HCT116 (cell line): ENCODE measurements around the gene S100A1. TPM values are rescaled to one million over a fixed set of nuclear protein-coding genes. Genes with fewer than 3 reads are reported as not detected.

Experiments used
- ATAC-seq: fragments of 200-7000 bp; cut with Tn5 transposase; 2 replicates; pipeline ENCODE4 v1.9.1; 2020; ENCODE audit warnings: mild to moderate bottlenecking, moderate library complexity
- BruUV-seq: library from RNA; stranded (reverse); fragments of 400-500 nt; replicated peaks from 2 replicates; lab custom pipeline; 2021; lab: Mats Ljungman, UMichigan
- CTCF ChIA-PET: fragments of 300-600 bp; sonication (Branson Sonifier 250); formaldehyde crosslinking; loops from one replicate; lab custom pipeline; 2021; ENCODE audit warnings: antibody characterized with exemption; lab: Charles Lee
- POLR2A ChIA-PET: fragments of 300-600, 350-600 bp; sonication (Branson Sonifier 250); formaldehyde crosslinking; loops from one replicate; lab custom pipeline; 2021; ENCODE audit warnings: antibody characterized with exemption; lab: Charles Lee
- RAD21 ChIA-PET, 2 experiments: fragments of 300-600 bp; sonication (Branson Sonifier 250); formaldehyde crosslinking; loops; one replicate each; lab custom pipeline; 2023; ENCODE audit warnings: low total read pairs in 2 of 2; ENCODE audit not compliant: uncharacterized antibody in 2 of 2, unreplicated experiment in 2 of 2, low non-redundant PET in 1 of 2; lab: Charles Lee
- DNase-seq: peaks from one replicate; pipeline ENCODE4 v3.0.0-alpha.2; 2010; ENCODE audit warnings: low read depth, low spot score
- H2AFZ ChIP-seq: fragments of 200-600 bp; shearing (Covaris generic), sonication (generic); 2 replicates; pipeline ENCODE4 v1.6.1; 2017; ENCODE audit warnings: low read depth, mixed run types, mixed read lengths, antibody characterized with exemption, low read length; ENCODE audit not compliant: poor library complexity, severe bottlenecking
- H3K27ac ChIP-seq: 2 replicates; pipeline ENCODE4 v1.5.1; 2012; ENCODE audit warnings: low read depth, low read length
- H3K27me3 ChIP-seq: fragments of 200-600 bp; sonication (generic); 2 replicates; pipeline ENCODE4 v1.6.1; 2016; ENCODE audit warnings: mixed run types, low read length, mixed read lengths; ENCODE audit not compliant: insufficient read depth
- H3K36me3 ChIP-seq, 2 experiments: fragments of 200-500 bp in 1 of 2; fragments of 200-600 bp in 1 of 2; sonication (Bioruptor generic) in 1 of 2; sonication (generic) in 1 of 2; 2 replicates each; pipeline versions ENCODE4 v1.5.1 to v1.6.1; 2014 to 2016; ENCODE audit warnings: low read length in 2 of 2, inconsistent platforms in 1 of 2, mixed read lengths in 1 of 2, mixed run types in 1 of 2; ENCODE audit not compliant: insufficient read depth in 2 of 2, control insufficient read depth in 1 of 2
- H3K4me1 ChIP-seq, 2 experiments: fragments of 200-600 bp in 1 of 2; sonication (generic) in 1 of 2; 2 replicates each; pipeline versions ENCODE4 v1.5.1 to v1.6.1; 2012 to 2017; ENCODE audit warnings: low read length in 2 of 2, inconsistent platforms in 1 of 2, mild to moderate bottlenecking in 1 of 2, mixed read lengths in 1 of 2, mixed run types in 1 of 2, moderate library complexity in 1 of 2; ENCODE audit not compliant: insufficient read depth in 2 of 2, control insufficient read depth in 1 of 2
- H3K4me2 ChIP-seq: fragments of 200-600 bp; sonication (generic); 2 replicates; pipeline ENCODE4 v1.6.1; 2017; ENCODE audit warnings: mixed run types, low read length, mixed read lengths
- H3K4me3 ChIP-seq, 2 experiments: fragments of 200-600 bp in 1 of 2; sonication (generic) in 1 of 2; replicated peaks in 1 of 2; 2 replicates each; pipeline ENCODE4 v1.5.1; 2011 to 2016; ENCODE audit warnings: low read length in 2 of 2, control low read depth in 1 of 2, low read depth in 1 of 2, mild to moderate bottlenecking in 1 of 2, mixed read lengths in 1 of 2, mixed run types in 1 of 2
- H3K79me2 ChIP-seq: fragments of 200-600 bp; sonication (generic); 2 replicates; pipeline ENCODE4 v1.6.1; 2017; ENCODE audit warnings: mild to moderate bottlenecking, mixed run types, low read length, moderate library complexity, mixed read lengths; ENCODE audit not compliant: insufficient read depth
- H3K9ac ChIP-seq: fragments of 200-600 bp; sonication (generic); 2 replicates; pipeline ENCODE4 v1.6.1; 2016; ENCODE audit warnings: low read length, mixed read lengths
- H3K9me2 ChIP-seq: fragments of 200-600 bp; sonication (generic), shearing (Covaris generic); 2 replicates; pipeline ENCODE4 v1.6.1; 2017; ENCODE audit warnings: mixed run types, mild to moderate bottlenecking, moderate library complexity; ENCODE audit not compliant: insufficient read depth
- H3K9me3 ChIP-seq, 2 experiments: fragments of 200-500 bp in 1 of 2; fragments of 200-600 bp in 1 of 2; sonication (Bioruptor generic) in 1 of 2; sonication (generic) in 1 of 2; 2 replicates each; pipeline ENCODE4 v1.6.1; 2014 to 2017; ENCODE audit warnings: low read length in 2 of 2, mixed read lengths in 2 of 2, inconsistent platforms in 1 of 2, low read depth in 1 of 2, mild to moderate bottlenecking in 1 of 2, mixed run types in 1 of 2, moderate library complexity in 1 of 2; ENCODE audit not compliant: control insufficient read depth in 1 of 2, insufficient read depth in 1 of 2
- H4K20me1 ChIP-seq: fragments of 200-600 bp; sonication (generic), shearing (Covaris generic); 2 replicates; pipeline ENCODE4 v1.6.1; 2017; ENCODE audit warnings: mixed run types, mild to moderate bottlenecking, moderate library complexity; ENCODE audit not compliant: insufficient read depth
- CBX3 ChIP-seq: IDR thresholded peaks from 2 replicates; pipeline ENCODE4 v1.6.1; 2012; ENCODE audit warnings: low read depth
- CEBPB ChIP-seq: IDR thresholded peaks from 2 replicates; pipeline ENCODE4 v1.6.1; 2012; ENCODE audit warnings: low read depth
- ELF1 ChIP-seq: IDR thresholded peaks from 2 replicates; pipeline ENCODE4 v1.6.1; 2012; ENCODE audit warnings: low read depth, borderline replicate concordance
- EZH2 ChIP-seq: fragments of 200-600 bp; sonication (generic); IDR thresholded peaks from 2 replicates; pipeline ENCODE4 v1.6.1; 2017; ENCODE audit warnings: antibody characterized with exemption, mixed run types
- EZH2phosphoT487 ChIP-seq: fragments of 200-600 bp; IDR thresholded peaks from 2 replicates; pipeline ENCODE4 v1.6.1; 2018; ENCODE audit warnings: antibody characterized with exemption, borderline replicate concordance
- POLR2A ChIP-seq: IDR thresholded peaks from 2 replicates; pipeline ENCODE4 v1.7.0; 2011; ENCODE audit warnings: borderline replicate concordance; ENCODE audit not compliant: insufficient read depth, insufficient read length; ENCODE audit errors: extremely low read depth
- SP1 ChIP-seq: IDR thresholded peaks from 2 replicates; pipeline ENCODE4 v1.6.1; 2012; ENCODE audit warnings: low read depth
- SRF ChIP-seq: IDR thresholded peaks from 2 replicates; pipeline ENCODE4 v1.6.1; 2012; ENCODE audit warnings: low read depth
- intact Hi-C: fragments of 100-400 bp; cut with micrococcal nuclease; formaldehyde crosslinking; loops from 2 replicates; pipeline ENCODE4 v1.10.0; 2022
- total RNA-seq: library from RNA; stranded (reverse); gene quantifications from one replicate; pipeline ENCODE4 v1.2.1, GENCODE V29; 2021; ENCODE audit not compliant: unreplicated experiment
- TF ChIP-seq, protein P1 (sequence below): IDR thresholded peaks from 2 replicates; pipeline ENCODE4 v1.6.1; 2012; ENCODE audit warnings: low read depth
- TF ChIP-seq, protein P2 (sequence below): IDR thresholded peaks from 2 replicates; pipeline ENCODE4 v1.6.1; 2012
- TF ChIP-seq, protein P3 (sequence below): IDR thresholded peaks from 2 replicates; pipeline ENCODE4 v1.6.1; 2011; ENCODE audit warnings: mild to moderate bottlenecking, low read length, moderate library complexity; ENCODE audit not compliant: insufficient replicate concordance; ENCODE audit errors: extremely low read depth

The S100A1 gene
- total RNA-seq, 1 experiment from 2014 or later, result 0.30 TPM

- TF ChIP-seq, protein P1, sequence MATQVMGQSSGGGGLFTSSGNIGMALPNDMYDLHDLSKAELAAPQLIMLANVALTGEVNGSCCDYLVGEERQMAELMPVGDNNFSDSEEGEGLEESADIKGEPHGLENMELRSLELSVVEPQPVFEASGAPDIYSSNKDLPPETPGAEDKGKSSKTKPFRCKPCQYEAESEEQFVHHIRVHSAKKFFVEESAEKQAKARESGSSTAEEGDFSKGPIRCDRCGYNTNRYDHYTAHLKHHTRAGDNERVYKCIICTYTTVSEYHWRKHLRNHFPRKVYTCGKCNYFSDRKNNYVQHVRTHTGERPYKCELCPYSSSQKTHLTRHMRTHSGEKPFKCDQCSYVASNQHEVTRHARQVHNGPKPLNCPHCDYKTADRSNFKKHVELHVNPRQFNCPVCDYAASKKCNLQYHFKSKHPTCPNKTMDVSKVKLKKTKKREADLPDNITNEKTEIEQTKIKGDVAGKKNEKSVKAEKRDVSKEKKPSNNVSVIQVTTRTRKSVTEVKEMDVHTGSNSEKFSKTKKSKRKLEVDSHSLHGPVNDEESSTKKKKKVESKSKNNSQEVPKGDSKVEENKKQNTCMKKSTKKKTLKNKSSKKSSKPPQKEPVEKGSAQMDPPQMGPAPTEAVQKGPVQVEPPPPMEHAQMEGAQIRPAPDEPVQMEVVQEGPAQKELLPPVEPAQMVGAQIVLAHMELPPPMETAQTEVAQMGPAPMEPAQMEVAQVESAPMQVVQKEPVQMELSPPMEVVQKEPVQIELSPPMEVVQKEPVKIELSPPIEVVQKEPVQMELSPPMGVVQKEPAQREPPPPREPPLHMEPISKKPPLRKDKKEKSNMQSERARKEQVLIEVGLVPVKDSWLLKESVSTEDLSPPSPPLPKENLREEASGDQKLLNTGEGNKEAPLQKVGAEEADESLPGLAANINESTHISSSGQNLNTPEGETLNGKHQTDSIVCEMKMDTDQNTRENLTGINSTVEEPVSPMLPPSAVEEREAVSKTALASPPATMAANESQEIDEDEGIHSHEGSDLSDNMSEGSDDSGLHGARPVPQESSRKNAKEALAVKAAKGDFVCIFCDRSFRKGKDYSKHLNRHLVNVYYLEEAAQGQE, result no peak
Observed at GRCh38 chr1:153607381-153607780, 20.9 kb upstream of the S100A1 start (continued).

DNA sequence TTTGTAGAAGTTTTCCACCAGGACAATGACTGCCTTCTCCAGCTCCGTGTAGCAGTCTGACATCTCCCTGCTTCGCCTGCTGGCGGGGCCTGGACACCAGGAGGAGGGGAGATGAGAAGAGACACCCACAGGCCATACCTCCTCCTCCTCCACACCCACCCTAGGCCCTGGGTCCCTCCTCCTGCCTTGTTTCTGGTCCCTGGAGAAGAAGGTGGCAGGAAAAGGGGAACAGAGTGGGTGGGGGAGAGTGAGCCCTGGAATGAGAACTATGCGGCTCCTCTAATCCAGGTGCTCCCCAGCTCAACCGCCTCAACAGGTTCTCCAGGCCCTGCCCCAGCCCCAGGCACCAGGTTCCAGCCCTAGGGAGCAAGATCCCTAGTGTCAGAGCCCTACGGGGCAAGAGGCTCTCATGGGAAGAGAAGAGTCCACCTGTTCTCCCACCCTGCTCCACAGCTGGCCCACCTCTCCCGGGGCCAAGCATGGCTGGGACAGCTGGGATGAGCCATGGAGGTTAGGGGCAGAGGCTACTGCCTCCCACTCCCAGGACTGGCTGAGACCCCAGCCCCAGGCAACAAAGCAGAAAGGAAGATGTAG lies 20.0 kb upstream of the S100A1 start:
- Histone ChIP-seq H3K36me3 (peaks cover 3 to 17% of the 10 kb centered on the region in 2 experiments; a peak in 3 of 4 replicates), H3K4me2 (peak overlapping the region; percentile 88), H3K27ac (peak overlapping the region; percentile 72), H2AFZ (no peak overlapping the region), H3K4me3 (peak overlapping the region; percentile 51 to 59), H3K4me1 (peaks cover 35 to 57% of the 10 kb centered on the region in 2 experiments), H3K9me2 (no peaks in the 10 kb centered on the region)
- intact Hi-C loops, result no loop called here
- POLR2A ChIA-PET, result interaction anchor here (0.6 to 9.1 kb wide), 6 partner anchors 19 to 74 kb away, joined by 3 to 61 read pairs (median 8); partner anchors contain the start of genes CHTOP, S100A13 and S100A6
- RAD21 ChIA-PET, result no interaction called here
- CTCF ChIA-PET, result no interaction called here
- no peak for DNase-seq
- BruUV-seq, result TSS peak; percentile 63
- TF ChIP-seq CEBPB (no peak), CBX3 (no peak), POLR2A (no peak), EZH2phosphoT487 (no peak), ELF1 (no peak), SRF (no peak), SP1 (no peak), EZH2 (no peak)
- TF ChIP-seq, protein P1, result no peak
- TF ChIP-seq, protein P2, sequence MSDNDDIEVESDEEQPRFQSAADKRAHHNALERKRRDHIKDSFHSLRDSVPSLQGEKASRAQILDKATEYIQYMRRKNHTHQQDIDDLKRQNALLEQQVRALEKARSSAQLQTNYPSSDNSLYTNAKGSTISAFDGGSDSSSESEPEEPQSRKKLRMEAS, result no peak
- TF ChIP-seq, protein P3, sequence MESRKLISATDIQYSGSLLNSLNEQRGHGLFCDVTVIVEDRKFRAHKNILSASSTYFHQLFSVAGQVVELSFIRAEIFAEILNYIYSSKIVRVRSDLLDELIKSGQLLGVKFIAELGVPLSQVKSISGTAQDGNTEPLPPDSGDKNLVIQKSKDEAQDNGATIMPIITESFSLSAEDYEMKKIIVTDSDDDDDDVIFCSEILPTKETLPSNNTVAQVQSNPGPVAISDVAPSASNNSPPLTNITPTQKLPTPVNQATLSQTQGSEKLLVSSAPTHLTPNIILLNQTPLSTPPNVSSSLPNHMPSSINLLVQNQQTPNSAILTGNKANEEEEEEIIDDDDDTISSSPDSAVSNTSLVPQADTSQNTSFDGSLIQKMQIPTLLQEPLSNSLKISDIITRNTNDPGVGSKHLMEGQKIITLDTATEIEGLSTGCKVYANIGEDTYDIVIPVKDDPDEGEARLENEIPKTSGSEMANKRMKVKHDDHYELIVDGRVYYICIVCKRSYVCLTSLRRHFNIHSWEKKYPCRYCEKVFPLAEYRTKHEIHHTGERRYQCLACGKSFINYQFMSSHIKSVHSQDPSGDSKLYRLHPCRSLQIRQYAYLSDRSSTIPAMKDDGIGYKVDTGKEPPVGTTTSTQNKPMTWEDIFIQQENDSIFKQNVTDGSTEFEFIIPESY, result no peak
- TF ChIP-seq, all 23 proteins: peak for 0
- Histone ChIP-seq H4K20me1 (no peaks in the 10 kb centered on the region), H3K27me3 (no peaks in the 10 kb centered on the region), H3K9me3 (no peaks in the 10 kb centered on the region), H3K9ac (peak overlapping the region; percentile 73), H3K79me2 (peaks cover 58% of the 10 kb centered on the region)
- peak; percentile 12 for ATAC-seq
